A673 (cell line): Measurements from ENCODE around the gene CFD. TPM values are rescaled to one million over a fixed set of nuclear protein-coding genes. Genes with fewer than 3 reads are reported as not detected.

Source experiments
- BruUV-seq: library from RNA; stranded (reverse); fragments of 400-500 nt; replicated peaks from 2 replicates; lab custom pipeline; 2021; lab: Mats Ljungman, UMichigan
- CTCF ChIA-PET: fragments of 300-600 bp; sonication (Branson Sonifier 250); formaldehyde crosslinking; loops from one replicate; lab custom pipeline; 2022; ENCODE audit warnings: antibody characterized with exemption; lab: Charles Lee
- POLR2A ChIA-PET: fragments of 300-600 bp; sonication (Branson Sonifier 250); formaldehyde crosslinking; loops from one replicate; lab custom pipeline; 2022; ENCODE audit warnings: antibody characterized with exemption; ENCODE audit not compliant: low non-redundant PET; lab: Charles Lee
- DNase-seq: peaks from one replicate; pipeline ENCODE4 v3.0.0-alpha.2; 2015; ENCODE audit warnings: low spot score
- H3K27ac ChIP-seq: fragments of 200-600 bp; sonication (generic); 2 replicates; pipeline ENCODE4 v1.5.1; 2016; ENCODE audit warnings: mixed run types, low read depth, mild to moderate bottlenecking, mixed read lengths, antibody characterized with exemption, low read length; ENCODE audit not compliant: poor library complexity, severe bottlenecking
- H3K27me3 ChIP-seq: fragments of 200-600 bp; sonication (generic); replicated peaks from 2 replicates; pipeline ENCODE4 v1.6.1; 2017; ENCODE audit warnings: mixed run types, low read depth, mild to moderate bottlenecking, mixed read lengths, antibody characterized with exemption, low read length; ENCODE audit not compliant: insufficient read depth, poor library complexity
- H3K36me3 ChIP-seq: fragments of 200-600 bp; sonication (generic); 2 replicates; pipeline ENCODE4 v1.6.1; 2016; ENCODE audit warnings: mixed run types, mild to moderate bottlenecking, mixed read lengths, antibody characterized with exemption, low read length; ENCODE audit not compliant: insufficient read depth, poor library complexity, severe bottlenecking
- H3K4me1 ChIP-seq: fragments of 200-600 bp; sonication (generic); 2 replicates; pipeline ENCODE4 v1.6.1; 2017; ENCODE audit warnings: mixed run types, mild to moderate bottlenecking, mixed read lengths, antibody characterized with exemption, low read length; ENCODE audit not compliant: insufficient read depth, poor library complexity, severe bottlenecking
- H3K4me3 ChIP-seq: fragments of 200-600 bp; sonication (generic); 2 replicates; pipeline ENCODE4 v1.5.1; 2016; ENCODE audit warnings: low read depth, mixed run types, mild to moderate bottlenecking, mixed read lengths, low read length; ENCODE audit not compliant: poor library complexity, severe bottlenecking
- H3K9me3 ChIP-seq: fragments of 200-600 bp; sonication (generic); 2 replicates; pipeline ENCODE4 v1.6.1; 2016; ENCODE audit warnings: mixed run types, low read depth, mild to moderate bottlenecking, mixed read lengths, antibody characterized with exemption, low read length; ENCODE audit not compliant: poor library complexity, severe bottlenecking
- CTCF ChIP-seq: fragments of 300-800, 200-600 bp; sonication (generic); conservative IDR thresholded peaks from 2 replicates; pipeline ENCODE4 v1.5.1; 2017; ENCODE audit warnings: low read depth, mild to moderate bottlenecking, antibody characterized with exemption, low read length, moderate library complexity, mixed read lengths
- EZH2 ChIP-seq: fragments of 200-600 bp; sonication (generic); IDR thresholded peaks from 2 replicates; pipeline ENCODE4 v1.6.1; 2017; ENCODE audit warnings: borderline replicate concordance, low read depth, mild to moderate bottlenecking, mixed read lengths, antibody characterized with exemption, low read length; ENCODE audit not compliant: poor library complexity, severe bottlenecking
- intact Hi-C: fragments of 100-400 bp; cut with micrococcal nuclease; formaldehyde crosslinking; loops from one replicate; pipeline ENCODE4 v1.10.0; 2022; ENCODE audit not compliant: unreplicated experiment
- total RNA-seq: library from RNA; stranded (reverse); gene quantifications from 2 replicates; pipeline ENCODE4 v1.2.3, GENCODE V29; 2021

The CFD gene
- total RNA-seq, 1 experiment from 2014 or later, result 1.1 TPM

- no peak for DNase-seq
- BruUV-seq, result no TSS peak
- H3K27me3 ChIP-seq, result no peaks in the 10 kb centered on the region
- H3K36me3 ChIP-seq, result peaks cover 4% of the 10 kb centered on the region
- H3K9me3 ChIP-seq, result no peaks in the 10 kb centered on the region
- TF ChIP-seq CTCF (no peak), EZH2 (no peak)
- POLR2A ChIA-PET, result no interaction called here
- H3K27ac ChIP-seq, result no peak overlapping the region
- intact Hi-C loops, result no loop called here
- CTCF ChIA-PET, result no interaction called here
- H3K4me3 ChIP-seq, result no peak overlapping the region
- H3K4me1 ChIP-seq, result no peaks in the 10 kb centered on the region
Observed at GRCh38 chr19:896999-897398, 37.5 kb downstream of the CFD start.

DNA sequence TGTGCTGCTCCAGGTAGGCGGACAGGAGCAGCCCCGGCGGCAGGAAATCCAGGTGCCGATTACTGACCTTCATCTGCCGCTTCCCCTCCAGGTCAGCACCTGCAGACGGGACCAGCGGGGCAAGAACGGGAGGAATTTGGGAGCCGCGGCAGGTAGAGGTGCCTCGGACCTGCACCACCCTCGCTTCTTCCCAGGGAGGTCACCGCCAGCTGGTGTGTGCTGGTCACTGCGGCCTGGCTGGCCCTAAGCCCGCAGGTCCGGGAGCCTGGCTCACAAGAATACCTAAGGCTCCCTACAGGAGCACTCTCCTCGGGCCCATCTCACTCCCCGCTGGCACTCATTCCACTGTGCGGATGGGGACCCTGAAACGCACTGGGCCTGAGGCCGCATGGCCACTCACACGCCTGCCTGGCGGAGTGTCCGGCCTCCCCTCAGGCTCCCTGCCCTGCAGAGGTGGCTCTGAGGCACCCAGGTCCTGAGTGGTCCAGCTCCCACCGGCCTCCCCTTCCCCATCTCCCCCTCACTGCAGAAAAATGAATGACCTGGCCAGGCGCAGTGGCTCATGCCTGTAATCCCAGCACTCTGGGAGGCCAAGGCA lies 38.1 kb downstream of the CFD start:
- Histone ChIP-seq H3K4me3 (no peak overlapping the region), H3K27ac (no peak overlapping the region), H3K27me3 (no peaks in the 10 kb centered on the region), H3K9me3 (no peaks in the 10 kb centered on the region), H3K4me1 (no peaks in the 10 kb centered on the region), H3K36me3 (peaks cover 4% of the 10 kb centered on the region)
- no peak for DNase-seq
- no TSS peak for BruUV-seq
- intact Hi-C loops, result no loop called here
- ChIA-PET POLR2A (no interaction called here), CTCF (no interaction called here)
- TF ChIP-seq CTCF, result no peak
- TF ChIP-seq EZH2, result no peak

DNA sequence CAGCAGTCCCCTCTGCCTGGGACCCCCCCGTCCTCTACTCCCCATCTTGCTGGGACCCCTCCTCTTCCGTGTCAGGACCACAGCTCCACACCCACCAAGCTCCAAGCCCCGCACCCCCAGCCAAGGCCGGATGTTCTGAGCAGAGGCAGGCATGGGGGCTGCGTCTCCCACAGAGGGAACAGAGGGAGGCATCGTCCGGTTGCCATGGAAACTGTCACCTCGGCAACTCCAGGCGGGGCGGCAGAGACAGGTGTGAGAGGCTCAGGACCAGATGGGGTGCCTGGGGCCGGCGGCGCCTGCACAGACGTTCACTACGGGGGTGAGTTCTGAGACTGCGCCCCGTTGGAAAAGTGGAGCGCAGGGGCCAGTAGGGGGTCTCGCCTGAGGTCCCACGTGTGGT lies 39.2 kb downstream of the CFD start:
- no peak overlapping the region for H3K27ac ChIP-seq
- H3K9me3 ChIP-seq, result no peaks in the 10 kb centered on the region
- no peaks in the 10 kb centered on the region for H3K27me3 ChIP-seq
- POLR2A ChIA-PET, result no interaction called here
- DNase-seq, result peak; percentile 49
- TF ChIP-seq CTCF (no peak), EZH2 (no peak)
- peaks cover 8% of the 10 kb centered on the region for H3K4me1 ChIP-seq
- peaks cover 4% of the 10 kb centered on the region for H3K36me3 ChIP-seq
- H3K4me3 ChIP-seq, result no peak overlapping the region
- CTCF ChIA-PET, result interaction anchor here (0.7 kb wide), 1 partner anchor 319 kb away, joined by 3 read pairs; no protein-coding TSS in a partner anchor
- no TSS peak for BruUV-seq
- intact Hi-C loops, result no loop called here
